Nephron (organoid): ENCODE data around the gene STAC2.

Experiments
- H3K27ac Mint-ChIP-seq, 3 experiments: 2 replicates each; pipeline ENCODE4 v1.8.0; 2020; ENCODE audit warnings: mixed read lengths in 3 of 3, mild to moderate bottlenecking in 2 of 3, moderate library complexity in 1 of 3
- H3K27me3 Mint-ChIP-seq: 2 replicates; pipeline ENCODE4 v1.8.0; 2021; ENCODE audit warnings: low read depth, mild to moderate bottlenecking, moderate library complexity, mixed read lengths
- H3K36me3 Mint-ChIP-seq: 2 replicates; pipeline ENCODE4 v1.8.0; 2020; ENCODE audit warnings: low read depth, mixed read lengths
- H3K4me1 Mint-ChIP-seq: 2 replicates; pipeline ENCODE4 v1.8.0; 2020; ENCODE audit warnings: mixed read lengths
- H3K4me3 Mint-ChIP-seq, 3 experiments: 2 replicates each; pipeline ENCODE4 v1.8.0; 2020; ENCODE audit warnings: mild to moderate bottlenecking in 3 of 3, mixed read lengths in 3 of 3, moderate library complexity in 2 of 3
- H3K9me3 Mint-ChIP-seq: 2 replicates; pipeline ENCODE4 v1.8.0; 2020; ENCODE audit warnings: mixed read lengths
- TF ChIP-seq, protein P1 (sequence below), 3 experiments: fragments of 200-600 bp; sonication (generic); IDR thresholded peaks; one replicate each; pipeline ENCODE4 v1.5.0; 2021; ENCODE audit warnings: antibody characterized with exemption in 3 of 3; ENCODE audit not compliant: unreplicated experiment in 3 of 3

Gene STAC2

DNA sequence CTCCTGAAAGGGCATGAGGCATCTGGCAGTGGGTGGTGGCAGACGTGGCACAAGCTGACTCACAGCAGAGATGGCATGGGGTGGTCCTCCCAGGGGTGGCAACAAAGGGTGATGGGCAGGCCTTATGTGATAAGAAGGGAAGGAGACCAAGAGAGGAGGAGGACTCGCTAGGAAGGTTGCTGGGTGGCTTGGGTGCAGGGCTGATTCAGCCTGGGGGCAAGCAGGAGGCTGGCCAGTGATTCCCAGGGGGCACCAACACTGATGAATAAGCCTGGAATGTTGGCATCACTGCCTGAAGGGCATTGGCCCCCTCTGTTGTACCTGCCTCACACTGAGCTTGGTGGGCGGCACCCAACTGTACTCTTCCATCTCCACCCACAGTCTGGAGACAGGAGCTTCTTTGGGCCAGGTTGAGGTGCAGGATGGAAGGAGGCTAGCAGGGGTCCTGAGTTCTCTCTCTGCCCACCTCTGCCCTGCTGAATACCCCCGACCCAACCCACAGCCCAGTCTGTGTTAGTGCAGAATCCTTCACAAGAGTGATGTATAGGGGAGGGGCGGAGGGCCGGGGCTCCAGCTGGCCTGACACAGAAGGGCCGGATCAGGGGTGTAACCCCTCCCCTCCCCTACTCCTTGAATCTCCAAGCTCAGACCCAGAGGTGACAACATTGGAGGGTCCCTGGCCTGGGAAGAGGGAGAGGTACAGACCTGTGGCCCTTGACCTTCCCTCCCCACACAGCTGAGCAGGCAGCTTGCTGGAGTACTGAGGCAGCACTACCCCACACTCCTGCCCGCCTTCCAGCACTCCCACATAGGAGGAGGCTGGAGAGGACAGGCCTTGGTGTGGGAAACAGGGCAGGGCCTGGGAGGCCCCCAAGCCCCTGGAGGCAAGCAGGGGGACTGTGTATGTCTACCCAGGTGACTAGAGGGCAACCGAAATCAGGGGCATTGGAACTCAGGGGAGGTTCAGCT is 2.6 kb downstream of the STAC2 start:
- Mint-ChIP-seq H3K9me3 (no peaks in the 10 kb centered on the region), H3K4me1 (peaks cover 20% of the 10 kb centered on the region), H3K4me3 (peak overlapping the region; percentile 80 to 91 (median 83)), H3K27ac (peak overlapping the region in 2 of 3 experiments; percentile 18 to 57), H3K27me3 (peaks cover 58% of the 10 kb centered on the region), H3K36me3 (no peaks in the 10 kb centered on the region)
- TF ChIP-seq, protein P1, sequence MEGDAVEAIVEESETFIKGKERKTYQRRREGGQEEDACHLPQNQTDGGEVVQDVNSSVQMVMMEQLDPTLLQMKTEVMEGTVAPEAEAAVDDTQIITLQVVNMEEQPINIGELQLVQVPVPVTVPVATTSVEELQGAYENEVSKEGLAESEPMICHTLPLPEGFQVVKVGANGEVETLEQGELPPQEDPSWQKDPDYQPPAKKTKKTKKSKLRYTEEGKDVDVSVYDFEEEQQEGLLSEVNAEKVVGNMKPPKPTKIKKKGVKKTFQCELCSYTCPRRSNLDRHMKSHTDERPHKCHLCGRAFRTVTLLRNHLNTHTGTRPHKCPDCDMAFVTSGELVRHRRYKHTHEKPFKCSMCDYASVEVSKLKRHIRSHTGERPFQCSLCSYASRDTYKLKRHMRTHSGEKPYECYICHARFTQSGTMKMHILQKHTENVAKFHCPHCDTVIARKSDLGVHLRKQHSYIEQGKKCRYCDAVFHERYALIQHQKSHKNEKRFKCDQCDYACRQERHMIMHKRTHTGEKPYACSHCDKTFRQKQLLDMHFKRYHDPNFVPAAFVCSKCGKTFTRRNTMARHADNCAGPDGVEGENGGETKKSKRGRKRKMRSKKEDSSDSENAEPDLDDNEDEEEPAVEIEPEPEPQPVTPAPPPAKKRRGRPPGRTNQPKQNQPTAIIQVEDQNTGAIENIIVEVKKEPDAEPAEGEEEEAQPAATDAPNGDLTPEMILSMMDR (IDR thresholded peaks at IDR 0.05; ENCODE audit: unreplicated experiment in 3 of 3) = no peak

DNA sequence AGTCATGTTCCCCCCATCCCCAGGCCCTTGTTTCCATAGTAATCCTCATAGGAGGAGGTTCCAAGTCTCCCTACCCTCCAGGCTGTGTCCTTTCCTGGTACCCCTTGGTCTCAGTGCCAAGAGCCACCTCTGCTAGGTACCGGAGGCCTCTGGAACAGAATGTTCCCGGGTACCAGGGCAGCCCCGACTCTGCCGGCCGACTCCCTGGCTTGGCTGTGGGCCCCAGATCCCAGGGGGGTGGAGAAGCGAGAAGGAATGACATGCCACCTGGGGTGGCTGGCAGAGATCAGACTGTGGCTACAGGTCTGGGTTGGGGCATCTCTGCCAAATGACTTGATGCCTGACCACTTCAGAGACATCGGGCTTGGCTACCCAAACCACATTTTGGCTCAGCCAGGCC is 3.6 kb downstream of the STAC2 start:
- TF ChIP-seq, protein P1 (IDR thresholded peaks at IDR 0.05; ENCODE audit: unreplicated experiment in 3 of 3) = no peak
- Mint-ChIP-seq H3K4me3 (no peak overlapping the region), H3K4me1 (peaks cover 20% of the 10 kb centered on the region), H3K27ac (no peak overlapping the region), H3K36me3 (no peaks in the 10 kb centered on the region), H3K9me3 (no peaks in the 10 kb centered on the region), H3K27me3 (peaks cover 57% of the 10 kb centered on the region)

DNA sequence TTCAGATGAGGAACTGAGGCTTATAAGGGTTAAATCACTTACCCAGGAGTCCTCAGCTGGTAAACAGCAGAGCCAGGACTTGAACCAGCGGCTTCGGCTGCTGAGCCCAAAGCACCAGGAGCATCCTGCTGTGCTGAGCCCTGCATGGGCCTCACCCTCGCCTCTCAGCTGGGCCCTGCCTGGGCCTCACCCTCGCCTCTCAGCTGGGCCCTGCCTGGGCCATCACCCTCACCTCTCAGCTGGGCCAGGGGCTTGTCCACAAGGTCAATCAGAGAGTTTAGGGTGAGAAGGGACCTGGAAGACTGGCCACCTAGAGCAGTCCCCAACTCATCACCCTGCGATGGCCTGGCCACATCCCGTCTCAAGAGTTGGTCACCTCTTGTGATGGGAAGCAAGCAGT is 4.2 kb downstream of the STAC2 start:
- H3K27me3 Mint-ChIP-seq = peaks cover 62% of the 10 kb centered on the region
- no peak overlapping the region for H3K27ac Mint-ChIP-seq
- H3K9me3 Mint-ChIP-seq = no peaks in the 10 kb centered on the region
- no peak overlapping the region for H3K4me3 Mint-ChIP-seq
- H3K36me3 Mint-ChIP-seq = peaks cover 1% of the 10 kb centered on the region
- peaks cover 20% of the 10 kb centered on the region for H3K4me1 Mint-ChIP-seq
- TF ChIP-seq, protein P1 (IDR thresholded peaks at IDR 0.05; ENCODE audit: unreplicated experiment in 3 of 3) = no peak

DNA sequence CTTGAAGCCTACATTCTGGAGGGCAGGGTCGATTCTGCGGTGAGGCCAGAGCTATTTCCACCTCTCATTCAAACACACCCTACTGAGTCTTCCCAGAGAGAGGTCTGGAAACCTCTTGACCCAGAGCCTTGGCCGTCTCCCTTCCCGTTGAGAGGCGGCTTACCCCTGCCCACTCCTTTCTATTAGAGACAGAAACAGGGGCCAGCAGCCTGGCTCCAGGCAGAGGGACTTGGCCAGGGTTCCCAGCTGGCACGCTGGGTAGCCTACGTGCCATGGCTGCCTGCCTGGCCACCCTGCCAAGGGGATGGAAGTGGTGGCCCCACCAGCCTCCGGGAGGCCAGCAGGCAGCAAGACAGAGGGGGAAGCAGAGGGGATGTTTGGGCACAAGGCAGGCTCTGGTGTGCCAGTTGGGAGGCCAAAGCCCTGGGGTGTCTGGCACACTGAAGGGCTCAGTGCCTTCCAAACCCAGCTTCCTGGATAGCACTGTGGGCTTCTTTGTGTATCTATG is 6.0 kb downstream of the STAC2 start:
- Mint-ChIP-seq H3K27ac (no peak overlapping the region), H3K36me3 (peaks cover 7% of the 10 kb centered on the region), H3K9me3 (no peaks in the 10 kb centered on the region), H3K4me3 (no peak overlapping the region), H3K4me1 (peaks cover 13% of the 10 kb centered on the region), H3K27me3 (peaks cover 61% of the 10 kb centered on the region)
- TF ChIP-seq, protein P1 (IDR thresholded peaks at IDR 0.05; ENCODE audit: unreplicated experiment in 3 of 3) = no peak

DNA sequence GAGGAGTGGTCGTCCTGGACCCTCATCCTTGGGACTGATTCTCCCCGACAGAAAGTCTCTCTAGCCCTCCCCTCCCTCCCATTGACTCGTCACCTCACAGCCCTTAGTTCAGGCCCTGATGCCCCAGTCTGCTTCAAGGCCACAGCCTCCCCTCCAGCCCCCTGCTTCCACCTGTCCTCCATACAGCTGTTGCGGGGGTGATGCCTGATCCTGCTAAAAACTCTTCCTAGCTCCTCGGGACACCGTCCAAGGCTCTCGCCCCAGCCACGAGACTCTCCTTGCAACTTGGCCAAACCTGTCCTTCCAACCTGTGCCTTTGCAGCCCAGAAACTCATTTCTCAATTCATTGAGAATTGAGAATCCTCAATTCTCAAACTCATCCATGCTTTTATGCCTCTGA is 6.8 kb downstream of the STAC2 start:
- Mint-ChIP-seq H3K27ac (no peak overlapping the region), H3K4me3 (no peak overlapping the region), H3K27me3 (peaks cover 53% of the 10 kb centered on the region), H3K36me3 (peaks cover 7% of the 10 kb centered on the region), H3K9me3 (no peaks in the 10 kb centered on the region), H3K4me1 (peaks cover 10% of the 10 kb centered on the region)
- TF ChIP-seq, protein P1 (IDR thresholded peaks at IDR 0.05; ENCODE audit: unreplicated experiment in 3 of 3) = no peak
